Measurements from ENCODE around the gene HK1.

GRCh38 chr10:69318106-69318866, 40.0 kb downstream of the HK1 start:
- TF ChIP-seq CTCF (IDR thresholded peaks at IDR 0.05; ENCODE audit: borderline replicate concordance, extremely low read depth, low read length, poor library complexity, severe bottlenecking) (peak; percentile 11), EZH2 (IDR thresholded peaks at IDR 0.05; ENCODE audit: borderline replicate concordance, low read depth, low read length, severe bottlenecking) (no peak)
